Hepatic stellate cell (primary cell): Measurements from ENCODE around the gene LYSMD2.

ENCODE experiments used
- DNase-seq: peaks from one replicate; pipeline ENCODE4 v3.0.0; 2011; ENCODE audit warnings: low spot score

LYSMD2 gene

DNA sequence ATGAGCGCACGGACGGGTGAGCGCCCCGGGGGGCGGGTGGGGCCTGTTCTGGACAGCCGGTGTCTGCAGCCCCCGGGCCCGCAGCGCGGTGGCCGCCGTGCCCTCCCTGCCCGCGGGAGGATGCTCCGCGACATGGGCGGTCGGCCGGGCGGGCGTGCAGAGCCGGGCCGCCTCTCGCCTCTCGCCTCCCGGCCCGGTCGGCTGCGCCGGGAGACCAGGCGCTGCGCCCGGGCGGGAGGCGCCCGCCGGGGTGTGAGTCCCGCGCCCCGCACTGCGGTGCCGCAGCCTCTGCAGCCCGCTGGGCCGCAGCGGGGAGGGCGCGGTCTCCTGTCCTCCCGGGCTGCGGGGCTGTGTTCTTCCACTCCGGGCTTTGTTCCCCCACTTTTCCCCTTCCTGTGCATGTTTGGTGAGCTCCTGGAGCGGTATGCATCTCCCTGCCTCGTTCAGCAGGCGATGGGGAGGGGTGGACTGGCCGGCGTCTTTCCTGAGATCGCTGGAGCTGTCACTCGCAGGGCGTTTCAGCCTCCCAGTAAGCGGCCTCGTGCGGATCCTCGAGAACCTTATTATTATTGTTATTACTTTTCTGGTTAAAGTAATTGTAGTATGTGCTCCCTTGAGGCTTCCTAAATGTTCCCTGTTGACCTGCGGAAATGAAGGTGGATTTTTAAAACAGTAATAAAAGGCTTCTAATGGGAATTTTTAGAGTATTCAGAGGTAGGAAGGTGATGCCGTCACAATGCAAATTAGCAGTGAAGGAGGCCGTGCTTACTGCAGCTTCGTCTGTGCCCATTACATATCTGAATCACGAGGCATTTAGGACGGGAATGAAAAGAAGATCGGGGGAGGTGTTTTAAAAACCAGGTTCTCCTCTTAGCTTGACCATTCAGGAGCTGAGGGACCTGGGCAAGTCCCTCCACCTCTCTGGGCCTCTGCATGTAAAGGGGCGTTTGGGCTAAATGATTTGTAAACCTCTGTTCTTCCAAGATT lies 14.5 kb upstream of the LYSMD2 start:
- DNase-seq: peak; percentile 46

DNA sequence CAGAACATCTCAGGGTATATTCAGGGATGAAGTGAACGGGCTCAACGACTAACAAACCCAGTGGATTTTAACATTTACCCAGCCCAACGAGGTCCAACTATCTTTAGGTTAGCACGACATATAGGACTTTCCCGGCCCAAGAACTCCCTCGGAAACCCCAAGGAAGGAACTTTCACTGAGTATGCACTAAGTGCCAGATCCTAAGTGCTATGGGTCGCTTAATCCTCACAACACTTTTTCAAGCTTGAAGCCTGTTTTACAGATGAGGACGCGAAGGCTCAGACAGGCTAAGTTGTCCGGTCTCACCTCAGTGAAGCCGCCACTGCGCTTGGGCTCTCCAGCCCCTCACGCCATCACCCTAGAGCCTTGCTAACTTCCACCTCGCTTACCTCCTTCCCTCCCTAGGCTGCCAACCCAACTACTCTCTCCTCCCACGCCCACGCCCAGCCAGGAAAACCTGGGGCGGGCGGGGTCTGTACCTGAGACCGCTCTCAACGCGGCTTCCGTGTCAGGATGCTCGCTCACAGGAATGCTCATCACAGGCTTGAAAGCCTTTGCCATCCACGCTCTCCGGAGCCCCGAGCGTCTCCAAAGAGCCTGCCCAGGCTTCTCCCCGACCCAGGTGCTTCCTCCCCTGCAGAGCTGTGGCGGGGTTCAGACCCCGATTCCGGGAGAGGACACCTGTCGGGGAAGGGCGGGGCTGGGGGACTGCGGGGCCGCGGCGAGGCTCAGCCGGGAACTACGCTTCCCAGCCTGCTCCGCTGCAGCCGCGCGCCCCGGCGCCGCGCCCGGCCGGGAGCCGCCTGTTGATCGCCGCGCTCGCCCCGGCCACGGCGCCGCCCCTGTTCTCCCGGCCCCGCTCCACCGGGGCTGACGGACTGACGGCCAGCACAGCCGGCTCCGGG lies 13.6 kb upstream of the LYSMD2 start, which contains the start of gene TMOD2:
TMOD2 (plus strand) TSS at position 806 of the 905 bp plus-strand sequence. CDS start 14,845 bp downstream, outside the sequence.
- DNase-seq: peak; percentile 37

DNA sequence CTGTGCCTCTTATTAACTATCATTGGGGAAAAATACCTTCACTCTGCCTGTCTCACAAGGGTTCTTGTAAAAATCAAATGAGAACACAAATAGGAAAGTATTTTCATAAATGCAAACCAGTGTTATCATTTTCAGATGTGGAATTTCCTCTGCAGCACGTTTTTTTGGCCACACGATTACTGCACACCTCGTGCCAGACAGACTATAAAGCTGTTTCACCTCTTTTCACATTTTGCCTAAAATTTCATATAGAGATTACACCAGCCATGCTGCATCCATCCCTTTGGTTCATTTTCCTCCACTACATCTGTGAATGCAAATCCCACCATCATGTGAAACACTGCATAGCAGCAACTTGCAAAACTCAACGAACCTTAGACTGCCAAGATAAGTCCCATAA lies 12.7 kb upstream of the LYSMD2 start:
- DNase-seq: no peak

DNA sequence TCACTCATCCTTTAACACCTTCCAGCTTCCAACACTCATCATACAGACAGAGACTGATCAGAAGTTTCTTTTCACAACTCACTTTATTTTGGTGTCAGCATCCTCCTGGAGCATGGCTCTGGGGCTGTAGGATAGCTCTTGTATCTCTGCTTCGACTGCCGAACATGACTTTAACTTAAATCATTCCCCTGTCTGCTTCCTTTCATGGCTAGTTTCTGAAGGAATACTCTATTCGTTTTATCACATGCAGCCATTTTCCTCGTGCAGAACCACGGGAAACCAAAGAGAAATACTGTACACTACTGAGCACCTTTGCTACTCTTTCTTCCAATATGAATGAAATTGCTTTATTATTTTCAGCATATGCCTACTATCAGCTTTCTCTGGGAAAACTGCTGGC lies 11.9 kb upstream of the LYSMD2 start:
- DNase-seq: no peak

DNA sequence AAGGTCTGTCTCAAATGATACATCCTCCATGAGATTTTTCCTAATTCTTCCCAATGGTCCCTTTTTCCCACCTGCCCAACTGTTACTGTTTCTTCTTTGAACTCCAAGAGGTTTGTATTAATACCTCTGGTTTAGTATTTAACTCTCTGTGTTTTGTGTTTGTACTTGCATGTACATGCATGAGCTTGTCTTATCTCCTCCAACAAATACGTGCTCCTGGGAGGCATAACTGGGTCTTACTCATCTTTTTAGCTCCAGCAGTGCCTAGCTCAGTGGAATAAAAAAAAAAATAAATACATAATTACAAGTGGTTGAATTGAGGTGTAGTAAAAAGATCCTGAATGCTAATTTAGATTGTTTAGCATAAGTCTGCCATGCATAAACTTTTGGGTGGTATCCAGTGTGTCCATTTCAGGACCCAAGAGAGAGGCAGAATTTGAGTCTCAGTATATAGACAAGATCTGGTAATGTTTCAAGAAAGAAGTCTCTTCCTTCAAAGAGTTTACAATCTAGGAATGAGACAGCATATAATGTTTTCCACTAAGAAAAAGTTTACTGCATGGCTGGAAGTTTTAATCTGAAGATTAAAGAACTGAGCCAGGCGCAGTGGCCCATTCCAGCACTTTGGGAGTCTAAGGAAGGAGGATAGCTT lies 1.7 kb upstream of the LYSMD2 start:
- no peak for DNase-seq

DNA sequence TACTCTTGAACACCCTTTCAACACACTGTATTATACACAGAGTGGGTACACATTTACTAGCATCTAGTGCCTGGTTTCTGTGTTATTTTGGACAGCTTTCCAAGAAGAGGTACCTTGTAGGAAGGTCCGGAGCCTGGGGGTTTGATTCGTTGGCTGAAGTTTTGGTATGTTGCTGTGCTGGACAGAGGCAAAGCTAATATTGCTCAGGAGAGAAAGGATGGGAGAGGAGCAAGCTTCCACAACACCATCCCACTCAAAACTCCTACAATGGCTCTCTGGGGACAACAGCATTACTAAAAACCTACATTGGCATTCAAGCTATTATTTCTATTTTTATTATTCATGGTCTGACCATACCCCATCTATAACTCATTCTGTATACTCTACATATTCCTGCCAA lies 1.1 kb upstream of the LYSMD2 start:
- no peak for DNase-seq

DNA sequence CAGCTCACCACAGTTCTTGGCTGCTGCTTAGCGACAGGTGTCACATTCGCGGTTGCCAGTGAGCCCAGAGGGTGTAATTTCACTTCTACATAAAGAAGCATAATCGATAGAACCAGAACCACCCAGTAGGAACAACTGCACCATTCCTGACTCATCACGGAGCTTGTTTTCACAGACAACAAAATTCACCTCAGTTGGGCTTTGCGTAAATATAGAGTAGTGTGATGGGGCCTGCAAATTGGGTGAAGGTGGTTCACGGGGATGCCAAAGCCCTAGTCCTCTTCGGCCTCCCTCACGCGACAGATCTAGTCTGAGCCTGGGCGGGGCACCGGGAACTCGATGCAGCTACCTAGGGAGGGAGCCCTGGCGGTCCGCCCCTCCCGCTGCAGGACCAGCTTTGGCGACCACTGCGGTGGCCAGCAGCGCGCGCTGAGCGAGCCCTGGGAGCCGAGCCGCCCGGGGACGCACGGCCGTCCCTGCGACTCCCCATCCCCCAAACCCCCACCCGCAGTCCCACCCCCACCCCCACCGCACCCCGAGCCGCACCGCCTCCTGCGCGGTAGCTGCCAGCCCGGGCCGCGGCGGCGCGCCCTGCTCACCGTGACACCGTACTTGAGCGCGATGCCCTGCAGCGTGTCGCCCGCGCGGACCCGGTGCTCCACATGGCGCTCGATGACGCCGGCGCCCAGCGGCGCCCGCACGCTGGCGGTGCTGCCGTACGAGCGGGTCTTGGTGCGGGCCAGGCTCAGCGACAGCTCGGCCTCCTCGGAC lies 519 bp downstream of the LYSMD2 start:
- DNase-seq: peak; percentile 31

DNA sequence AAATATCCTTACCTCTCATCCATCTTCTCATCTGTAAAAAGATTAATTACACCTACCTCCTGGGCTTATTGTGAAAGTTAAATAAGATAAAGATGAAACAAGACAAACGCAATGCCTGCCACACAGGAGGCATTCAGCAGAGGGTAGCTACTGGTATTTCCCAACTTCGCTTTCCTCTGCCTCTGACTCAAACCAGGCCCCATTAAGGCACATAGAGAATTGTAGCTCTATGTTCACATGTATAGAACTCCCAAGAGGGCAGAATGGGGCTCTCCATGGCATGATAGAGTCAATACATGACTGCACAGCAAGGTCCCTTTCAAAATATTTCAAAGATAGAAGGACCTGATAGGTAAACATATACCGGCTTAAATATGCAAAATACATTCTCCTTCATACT lies 1.4 kb downstream of the LYSMD2 start:
- no peak for DNase-seq

DNA sequence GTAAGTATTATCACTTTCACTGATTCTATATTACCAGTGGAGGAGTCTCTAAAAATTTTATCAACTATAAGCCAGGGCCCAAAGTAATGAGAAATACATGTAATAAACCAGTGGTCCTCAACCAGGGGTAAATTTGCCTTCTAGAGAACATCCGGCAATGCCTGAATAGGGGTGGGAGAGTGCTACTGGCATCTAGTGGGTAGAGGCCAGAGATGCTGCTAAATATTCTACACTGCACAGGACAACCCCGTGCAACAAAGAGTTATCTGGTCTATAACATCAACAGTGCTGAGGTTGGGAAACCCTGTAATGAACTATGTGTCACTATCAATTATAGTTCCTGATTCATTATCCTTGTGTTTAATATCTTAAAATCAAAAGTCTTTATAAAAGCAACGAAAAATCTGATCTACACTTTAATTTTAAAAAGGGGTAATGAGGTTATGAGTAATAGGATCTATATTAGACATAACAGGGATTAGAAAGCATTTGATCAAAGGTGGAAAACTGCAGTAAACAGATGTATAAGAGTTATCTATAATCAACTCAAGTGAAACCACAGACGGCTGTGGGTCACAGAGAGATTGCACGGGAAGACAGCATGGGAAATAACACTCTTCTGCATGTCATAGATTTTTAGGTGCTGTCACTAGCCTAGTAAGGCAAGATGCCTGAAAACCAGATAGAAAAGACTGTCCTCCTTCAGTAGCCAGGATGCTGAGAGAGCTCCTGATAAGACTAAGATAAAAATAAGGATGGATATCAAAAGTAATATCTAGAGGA lies 2.0 kb downstream of the LYSMD2 start:
- no peak for DNase-seq

DNA sequence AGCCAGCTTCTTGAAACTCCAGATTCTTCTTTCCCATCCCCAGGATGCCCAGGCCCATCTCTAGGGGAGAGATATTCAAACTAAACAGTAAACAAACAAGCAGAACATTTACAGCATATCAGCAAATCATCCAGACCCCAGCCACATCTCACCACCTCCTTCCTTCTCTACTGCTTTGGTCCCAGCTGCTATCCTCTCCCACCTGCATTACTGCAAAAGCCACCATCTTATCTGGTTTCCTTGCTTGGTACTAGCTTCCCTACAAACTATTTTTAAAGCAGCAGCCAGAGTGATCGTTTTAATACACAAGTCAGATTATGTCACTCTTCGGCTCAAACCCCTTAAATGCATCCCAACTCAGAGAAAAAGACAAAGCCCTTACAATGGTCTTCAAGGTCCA lies 4.8 kb downstream of the LYSMD2 start:
- DNase-seq: no peak

DNA sequence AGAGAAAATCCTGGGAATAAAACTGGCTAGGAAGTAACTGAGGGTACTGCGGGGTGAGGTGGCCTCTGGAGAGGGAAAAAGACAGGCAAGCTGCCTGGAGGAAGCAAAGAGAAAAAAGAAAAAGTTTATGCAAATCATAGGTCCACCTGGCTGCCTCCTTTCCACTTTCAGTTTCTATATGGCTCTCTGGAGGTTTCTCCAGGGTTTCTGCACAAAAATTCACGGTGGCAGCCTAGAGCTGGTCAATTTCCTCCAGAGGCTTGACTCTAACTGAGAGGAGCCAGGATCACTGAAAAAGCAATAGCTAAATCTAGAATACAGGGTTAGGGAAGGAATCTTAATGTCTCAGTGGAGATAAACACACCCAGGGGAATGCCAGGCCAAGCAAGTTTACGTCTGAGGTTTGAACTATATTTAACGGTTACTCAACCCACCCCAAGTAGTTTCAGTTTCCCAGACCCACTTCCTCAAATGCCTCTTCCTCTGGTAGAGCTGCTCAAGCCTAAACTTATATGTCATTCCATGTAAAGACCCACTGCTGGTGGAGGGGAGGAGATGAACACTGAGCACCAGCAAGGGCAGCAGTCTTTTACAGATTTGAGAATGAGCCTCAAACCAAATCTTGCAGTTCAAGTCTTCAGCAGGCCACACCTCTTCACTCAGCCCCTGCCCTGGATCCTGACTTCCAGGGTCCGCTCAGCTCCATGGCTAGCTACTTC lies 5.7 kb downstream of the LYSMD2 start:
- peak; percentile 69 for DNase-seq

DNA sequence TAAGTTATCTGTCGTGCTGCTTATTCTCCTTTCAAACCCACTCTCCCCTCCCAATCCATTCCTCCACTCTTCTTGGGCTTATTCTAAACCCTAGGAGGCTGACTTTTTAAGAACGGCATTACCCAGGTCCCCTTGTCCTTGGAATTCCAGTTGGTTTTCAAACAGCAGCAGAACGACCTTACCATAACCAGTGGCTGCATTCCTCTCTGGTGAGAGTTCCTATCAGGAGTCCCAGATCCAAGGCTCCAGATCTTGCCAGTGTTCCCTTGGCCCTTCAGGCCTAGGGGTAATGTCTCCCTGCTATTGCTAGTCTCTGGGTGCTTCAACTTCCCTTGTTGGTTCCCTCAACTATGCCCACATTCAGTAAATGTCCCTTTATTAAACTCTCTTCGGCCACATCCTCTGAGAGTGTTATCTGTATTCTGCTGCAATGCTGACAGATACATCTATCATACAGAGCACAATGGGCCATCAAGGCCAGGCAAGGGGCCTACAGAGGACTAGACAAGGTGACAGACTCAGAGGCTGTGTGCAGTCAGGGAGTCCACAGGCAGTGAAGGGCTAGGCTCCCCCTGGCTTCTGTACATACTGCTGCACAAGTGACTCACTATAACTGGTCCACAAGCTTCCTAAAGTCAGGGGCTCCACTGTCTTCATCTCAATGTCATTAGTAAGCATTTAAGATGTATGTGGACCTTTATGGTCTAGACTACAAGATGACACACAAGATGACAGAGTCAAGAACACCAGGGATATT lies 10.1 kb downstream of the LYSMD2 start:
- peak; percentile 38 for DNase-seq

DNA sequence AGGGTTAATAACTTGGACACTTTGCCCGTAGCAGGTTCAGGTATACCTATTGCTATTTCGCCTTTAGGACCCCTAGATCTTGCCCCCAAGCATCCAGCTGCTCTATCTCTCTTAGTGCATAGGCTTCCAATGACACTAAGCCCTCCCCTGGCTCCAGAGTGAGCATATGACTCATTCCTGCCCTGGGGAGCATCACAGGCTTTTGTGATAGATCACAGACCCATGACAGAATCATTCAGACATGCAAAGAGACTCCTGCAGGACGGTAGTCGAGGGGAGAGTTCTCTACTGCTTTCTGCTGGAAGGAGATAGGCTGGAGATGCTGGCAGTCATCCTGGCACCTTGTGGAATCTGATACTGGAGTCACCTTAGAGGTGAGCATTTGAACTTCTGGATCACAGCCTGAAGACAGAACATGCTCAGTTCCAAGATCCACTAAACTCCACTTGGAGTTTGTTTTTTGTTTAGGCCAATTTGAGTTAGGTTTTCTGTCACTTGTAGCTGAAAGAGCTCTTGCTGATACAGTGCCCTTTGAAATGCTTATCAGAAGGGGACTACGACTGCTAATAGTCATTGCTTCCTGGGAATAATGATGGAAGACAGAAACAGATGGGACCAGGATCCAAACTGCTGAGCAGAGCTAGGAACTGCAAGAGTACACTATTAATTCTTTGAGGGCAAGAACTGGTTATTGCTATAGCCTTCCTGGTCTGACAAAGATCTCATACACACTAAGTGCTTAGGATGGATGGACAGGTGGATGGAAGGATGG lies 11.0 kb downstream of the LYSMD2 start:
- peak; percentile 86 for DNase-seq

DNA sequence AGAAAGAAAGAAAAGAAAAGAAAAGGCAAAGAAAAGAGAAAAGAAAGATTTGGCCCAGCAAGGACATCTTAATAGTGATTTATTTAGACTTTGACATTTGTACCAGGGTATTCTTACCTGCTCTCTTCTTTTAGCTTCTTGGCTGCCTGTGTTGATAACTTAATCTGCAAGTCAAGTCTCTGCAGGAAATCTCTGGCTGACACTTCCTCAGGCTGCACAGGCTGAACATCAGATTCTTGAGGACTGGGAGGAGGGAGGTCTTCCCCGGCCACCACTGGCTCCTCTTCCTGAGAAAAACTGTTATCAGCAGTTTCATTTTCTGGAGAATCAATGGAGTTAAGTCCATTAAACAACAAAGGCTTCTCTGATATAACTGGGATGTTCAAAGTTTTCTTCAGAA lies 12.8 kb downstream of the LYSMD2 start:
- DNase-seq: no peak

DNA sequence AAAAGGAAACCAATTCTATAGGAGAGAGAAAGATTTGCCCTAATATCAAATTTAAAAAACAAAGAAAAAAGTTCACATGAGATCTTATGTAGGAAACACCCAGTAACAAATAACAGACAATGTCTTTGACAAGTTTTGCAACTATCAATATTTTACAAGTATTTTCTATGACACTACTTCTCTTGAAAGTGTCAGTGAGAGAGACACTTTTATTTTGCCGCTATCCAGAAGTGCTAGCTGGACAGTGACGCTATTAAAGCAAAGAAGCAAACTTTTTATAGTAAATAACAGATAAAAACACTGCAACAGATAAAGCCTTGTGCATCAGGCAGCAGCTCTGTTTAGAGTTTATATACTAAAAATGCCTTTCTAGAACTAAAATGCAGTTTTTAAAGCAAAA lies 13.3 kb downstream of the LYSMD2 start:
- DNase-seq: no peak

DNA sequence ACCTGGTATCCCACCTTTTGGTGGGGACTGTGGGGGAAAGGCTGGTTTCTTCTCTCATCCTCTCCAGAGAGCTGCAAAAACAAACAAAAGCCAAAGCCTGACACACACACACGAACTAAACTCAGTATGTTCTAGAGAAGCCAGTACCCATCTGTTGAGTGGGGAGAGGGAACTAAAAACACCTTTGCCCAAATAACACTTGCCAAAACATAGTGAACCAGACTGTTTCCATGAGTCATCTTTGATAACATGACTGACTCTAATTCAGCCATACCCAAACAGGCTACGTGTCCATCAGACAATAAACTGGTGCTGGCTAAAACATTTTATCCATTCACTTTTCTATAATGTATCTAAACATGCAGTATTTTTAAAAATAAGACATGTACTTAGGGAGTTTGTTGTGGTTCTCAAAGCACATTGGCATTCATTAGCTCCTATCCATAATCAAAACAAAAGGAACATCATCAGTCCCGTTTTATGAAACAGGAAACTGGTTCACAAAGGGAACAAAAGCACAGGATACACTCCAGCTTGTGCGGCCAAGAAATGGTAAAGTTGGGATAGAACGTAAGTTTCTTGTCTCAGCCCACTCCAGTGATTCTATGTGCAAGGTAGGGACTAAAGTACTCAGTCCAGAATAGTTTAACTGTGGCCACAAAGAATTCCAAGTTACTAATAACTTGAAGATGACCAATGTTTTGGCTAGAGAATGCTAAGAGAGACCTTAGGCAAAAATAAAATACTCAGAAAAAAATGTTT lies 16.1 kb downstream of the LYSMD2 start:
- DNase-seq: no peak

DNA sequence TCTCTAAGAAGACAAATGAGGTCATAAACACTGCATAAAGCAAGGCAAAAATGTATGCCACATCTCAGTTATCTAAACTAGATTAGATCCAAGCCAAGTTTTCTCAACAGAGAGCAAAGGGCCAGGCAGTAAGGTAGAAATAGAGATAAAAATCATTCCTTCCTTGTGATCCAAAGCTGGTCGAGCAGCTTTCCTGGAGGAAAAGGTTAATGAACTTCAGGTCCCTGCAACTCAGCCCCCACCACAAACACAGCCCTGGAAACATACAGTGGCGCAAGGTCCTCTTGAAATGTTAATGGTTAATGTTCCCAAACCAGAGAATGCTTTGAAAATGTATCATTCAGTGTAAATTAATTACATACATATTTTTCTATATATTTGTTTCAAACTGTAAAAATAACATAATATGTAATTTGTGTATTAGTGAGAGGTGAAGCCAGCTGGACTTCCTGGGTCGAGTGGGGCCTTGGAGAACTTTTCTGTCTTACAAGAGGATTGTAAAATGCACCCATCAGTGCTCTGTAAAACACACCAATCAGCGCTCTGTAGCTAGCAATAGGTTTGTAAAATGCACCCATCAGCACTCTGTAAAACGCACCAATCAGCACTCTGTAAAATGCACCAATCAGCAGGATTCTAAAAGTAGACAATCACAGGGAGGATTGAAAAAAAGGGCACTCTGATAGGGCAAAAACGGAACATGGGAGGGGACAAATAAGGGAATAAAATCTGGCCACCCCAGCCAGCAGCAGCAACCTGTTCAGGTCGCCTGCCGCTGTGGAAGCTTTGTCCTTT lies 17.1 kb downstream of the LYSMD2 start:
- no peak for DNase-seq
